GM04504 (cell line): ENCODE results near the gene NGFR.
"Not testable (repeated sequence)": the region's sequence is repeated elsewhere in the genome, so short reads cannot be mapped to it uniquely, and the experiment has no call there.

ENCODE experiments used
- DNase-seq: peaks from one replicate; pipeline ENCODE4 v3.0.0-alpha.2; 2012; ENCODE audit warnings: low read depth

The NGFR gene

DNA sequence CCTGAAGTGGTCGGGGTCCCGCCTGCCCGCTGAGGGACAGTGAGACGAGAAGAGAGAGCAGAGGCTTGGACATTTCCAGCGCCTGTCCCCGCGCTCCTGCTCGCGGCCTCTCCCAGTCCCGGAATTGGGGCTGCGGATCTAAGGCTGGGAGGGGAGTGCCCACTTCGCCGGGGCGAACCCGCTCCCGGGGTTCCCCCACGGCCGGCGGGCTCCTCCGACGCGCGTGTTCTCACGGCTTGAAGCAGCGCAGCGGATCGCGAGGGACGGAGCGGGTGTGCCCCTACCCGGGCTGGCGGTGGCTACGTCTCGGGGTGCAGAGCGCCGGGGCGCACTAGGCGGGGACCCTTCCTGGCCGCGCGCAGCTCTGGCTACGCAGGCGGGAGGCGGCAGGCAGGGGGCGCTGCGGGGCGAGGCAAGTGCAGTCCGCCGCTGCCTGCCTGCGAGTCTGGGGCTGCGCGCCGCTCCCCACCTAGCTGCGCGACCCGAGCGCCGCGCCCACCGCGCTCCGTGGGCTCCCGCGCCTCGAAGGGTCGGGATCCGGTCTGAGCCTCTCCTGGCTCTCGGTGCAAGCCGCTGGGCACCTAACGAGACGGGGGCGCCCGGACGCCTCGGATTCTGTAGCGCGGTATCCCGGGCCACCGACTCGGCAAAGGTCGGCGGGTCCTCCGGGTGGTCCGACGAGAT is 1.2 kb downstream of the NGFR start:
- DNase-seq, result no peak

DNA sequence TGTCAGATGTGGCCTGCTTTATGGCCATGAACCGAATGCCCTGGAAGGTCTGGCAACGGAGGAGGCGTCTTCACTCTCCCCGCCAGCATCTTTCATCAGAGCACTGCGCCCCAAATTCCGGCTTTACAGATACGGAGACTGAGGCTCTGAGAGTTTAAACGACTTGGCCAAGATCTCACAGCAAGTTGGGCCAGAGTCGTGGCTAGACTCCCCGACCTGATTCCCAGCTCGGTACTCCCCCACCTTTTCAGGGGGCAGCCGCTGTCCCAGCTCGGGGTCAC is 1.7 kb downstream of the NGFR start:
- DNase-seq, result no peak

DNA sequence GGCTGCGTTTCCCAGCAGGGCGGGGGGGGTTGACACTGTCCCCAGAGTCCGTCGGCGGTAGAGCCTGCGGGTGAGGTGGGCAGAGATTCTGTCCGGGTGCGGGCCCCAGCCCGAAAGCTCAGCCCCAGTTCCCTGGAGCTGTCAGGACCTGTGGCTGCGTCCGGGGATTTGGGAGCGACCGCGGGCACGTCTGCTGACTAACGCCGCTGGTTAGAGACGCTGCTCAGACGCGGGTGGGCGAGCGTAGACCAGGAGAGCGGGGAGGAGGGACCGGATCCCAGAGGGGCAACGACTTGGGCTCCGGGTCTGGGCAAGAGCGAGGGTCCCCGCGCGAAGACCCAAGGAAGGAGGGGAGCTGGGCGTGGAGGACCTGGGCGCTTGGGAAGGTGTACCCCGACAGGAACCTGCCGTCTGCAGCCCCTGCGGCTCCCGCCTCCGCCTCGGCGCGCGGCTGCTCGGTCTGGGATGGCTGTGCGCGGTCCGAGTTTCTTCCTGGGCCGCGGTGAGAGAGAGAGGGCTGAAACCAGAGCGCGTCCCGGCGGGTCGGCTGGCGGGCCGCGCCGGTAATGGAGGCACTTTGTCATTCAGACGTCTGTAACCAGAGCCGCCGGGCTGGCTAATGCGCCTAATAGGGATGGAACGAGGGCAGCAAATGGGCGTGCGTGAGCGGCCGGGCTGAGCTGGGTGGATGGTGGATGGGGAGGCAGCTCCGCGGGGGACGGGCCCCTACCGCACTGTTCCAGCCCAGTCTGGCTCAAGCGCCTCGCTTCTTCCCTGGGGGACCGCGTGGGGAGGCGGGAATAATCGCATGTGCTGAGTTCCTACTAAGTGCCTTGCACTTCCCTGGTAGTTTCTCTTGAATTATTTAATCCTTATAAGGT is 2.3 kb downstream of the NGFR start:
- no peak for DNase-seq

DNA sequence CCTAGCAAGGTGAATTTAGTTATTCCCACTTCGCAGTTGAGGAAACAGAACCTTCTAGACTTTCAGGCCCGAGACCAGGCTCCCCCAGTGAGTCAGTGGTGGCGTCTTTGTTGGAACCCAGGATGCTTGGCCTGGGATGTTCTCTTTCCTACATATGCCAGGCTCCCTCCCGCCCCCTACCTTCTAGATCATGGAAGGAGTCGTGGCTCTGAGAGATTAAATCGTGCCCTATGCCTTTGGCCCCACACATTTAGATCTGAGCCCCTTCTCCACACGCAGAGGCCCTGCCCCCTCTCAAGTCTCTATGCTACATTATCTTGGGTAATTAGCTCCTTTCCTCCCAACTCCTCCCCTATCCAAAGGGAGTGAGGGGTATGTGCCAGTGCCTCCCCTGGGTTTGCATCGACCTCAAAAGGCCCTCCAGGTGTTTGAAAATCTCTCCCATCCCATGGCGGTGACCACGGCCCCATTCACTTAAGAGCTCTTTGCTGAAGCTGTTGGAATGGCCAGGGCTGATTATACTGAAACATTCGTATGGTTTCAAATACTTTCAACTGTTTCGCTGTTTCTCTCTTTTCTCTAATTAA is 3.0 kb downstream of the NGFR start:
- no peak for DNase-seq

DNA sequence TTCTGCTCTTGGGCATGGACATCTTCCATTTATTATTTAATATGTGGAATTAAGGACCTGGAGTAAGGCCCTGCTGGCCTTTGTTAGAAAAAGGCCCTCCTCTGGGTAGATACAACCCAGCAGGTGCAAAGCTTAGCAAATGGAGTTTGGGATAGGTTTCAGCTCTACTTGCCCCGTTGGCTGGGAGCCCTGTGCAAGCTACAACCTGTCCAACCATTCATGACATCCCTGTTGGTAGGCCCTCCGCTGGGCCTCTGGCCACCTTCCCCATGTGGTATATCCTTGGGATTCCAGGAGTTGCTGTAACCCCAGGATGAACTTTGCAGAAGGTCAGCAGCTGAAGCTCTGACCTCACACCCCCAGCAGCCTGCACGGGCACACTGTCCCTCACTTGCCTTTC is 6.4 kb downstream of the NGFR start:
- DNase-seq, result no peak

DNA sequence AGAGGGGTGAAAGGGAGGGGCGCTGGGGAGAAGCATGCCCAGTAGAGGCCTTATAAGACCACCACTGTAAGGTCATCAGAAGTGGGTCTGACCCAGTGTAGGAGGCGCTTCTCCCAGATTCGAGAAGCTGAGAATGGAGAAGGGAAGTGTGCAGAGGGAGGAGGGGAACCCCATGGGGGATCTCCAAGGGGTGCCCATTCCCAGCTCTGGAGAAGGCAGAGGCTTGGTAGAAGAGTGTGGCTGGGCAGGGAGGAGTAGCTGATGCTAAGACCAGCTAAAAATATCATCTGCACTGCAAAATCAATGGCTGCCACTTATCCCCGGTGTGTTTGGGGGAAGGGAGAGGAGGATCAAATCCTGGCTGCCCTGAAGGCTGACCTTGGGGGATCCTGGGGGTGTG is 7.2 kb downstream of the NGFR start:
- no peak for DNase-seq

DNA sequence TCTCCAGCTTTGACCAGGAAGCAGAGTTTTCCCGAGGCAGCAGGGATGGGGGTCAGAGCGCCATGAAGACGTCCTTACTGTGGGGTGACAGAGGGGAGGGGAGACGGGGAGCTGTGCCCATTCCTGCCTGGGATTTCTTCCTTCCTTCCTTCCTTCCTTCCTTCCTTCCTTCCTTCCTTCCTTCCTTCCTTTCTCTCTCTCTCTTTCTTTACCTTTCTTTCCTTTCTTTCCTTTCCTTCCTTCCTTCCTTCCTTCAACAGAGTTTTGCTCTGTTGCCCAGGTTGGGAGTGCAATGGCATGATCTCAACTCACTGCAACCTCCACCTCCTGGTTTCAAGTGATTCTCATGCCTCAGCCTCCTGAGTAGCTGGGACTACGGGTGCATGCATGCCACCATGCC is 7.6 kb downstream of the NGFR start:
- DNase-seq, result not testable (repeated sequence)

DNA sequence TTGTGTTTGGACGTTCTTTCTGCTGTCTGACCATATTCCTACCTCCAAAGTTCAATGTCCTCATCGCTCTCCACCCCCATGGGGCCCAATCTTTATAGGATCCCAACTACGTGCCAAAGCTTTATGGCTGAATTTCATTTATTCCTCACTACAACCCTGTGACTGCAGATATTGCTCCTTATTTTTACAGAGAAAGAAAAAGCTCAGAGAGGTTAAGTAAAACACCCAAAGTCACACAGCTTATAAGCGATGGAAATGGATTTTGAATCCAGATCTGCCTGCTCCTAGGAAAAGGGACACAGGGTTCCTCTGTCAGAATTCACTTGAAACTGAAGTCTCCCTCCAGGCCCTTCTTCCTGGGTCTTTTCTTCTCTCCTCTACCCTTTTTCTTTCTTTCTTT is 9.3 kb downstream of the NGFR start:
- DNase-seq, result no peak

DNA sequence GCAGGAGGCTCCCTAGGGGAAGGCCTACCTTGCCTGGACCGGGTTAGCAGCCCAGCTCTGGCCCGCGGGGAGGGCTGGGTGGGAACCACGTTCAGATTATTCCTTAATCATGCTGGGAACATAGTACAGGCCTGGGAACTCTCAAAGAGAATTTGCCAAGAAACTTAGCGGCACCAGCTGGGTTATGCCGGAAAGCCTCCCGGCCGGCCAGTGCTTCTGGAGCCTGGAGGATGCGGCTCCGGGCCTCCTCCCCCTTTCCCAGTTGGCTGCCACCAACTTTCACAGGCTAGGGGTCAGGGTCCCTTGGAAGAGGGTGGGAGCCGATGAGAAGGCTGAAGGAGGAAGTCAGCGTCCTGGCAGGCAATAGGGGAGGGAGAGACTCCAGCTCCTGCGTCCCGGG is 10.8 kb downstream of the NGFR start:
- DNase-seq, result no peak

DNA sequence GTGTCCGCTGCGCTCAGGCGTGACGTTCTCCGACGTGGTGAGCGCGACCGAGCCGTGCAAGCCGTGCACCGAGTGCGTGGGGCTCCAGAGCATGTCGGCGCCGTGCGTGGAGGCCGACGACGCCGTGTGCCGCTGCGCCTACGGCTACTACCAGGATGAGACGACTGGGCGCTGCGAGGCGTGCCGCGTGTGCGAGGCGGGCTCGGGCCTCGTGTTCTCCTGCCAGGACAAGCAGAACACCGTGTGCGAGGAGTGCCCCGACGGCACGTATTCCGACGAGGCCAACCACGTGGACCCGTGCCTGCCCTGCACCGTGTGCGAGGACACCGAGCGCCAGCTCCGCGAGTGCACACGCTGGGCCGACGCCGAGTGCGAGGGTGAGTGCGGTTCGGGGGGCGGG is 11.2 kb downstream of the NGFR start:
- no peak for DNase-seq

DNA sequence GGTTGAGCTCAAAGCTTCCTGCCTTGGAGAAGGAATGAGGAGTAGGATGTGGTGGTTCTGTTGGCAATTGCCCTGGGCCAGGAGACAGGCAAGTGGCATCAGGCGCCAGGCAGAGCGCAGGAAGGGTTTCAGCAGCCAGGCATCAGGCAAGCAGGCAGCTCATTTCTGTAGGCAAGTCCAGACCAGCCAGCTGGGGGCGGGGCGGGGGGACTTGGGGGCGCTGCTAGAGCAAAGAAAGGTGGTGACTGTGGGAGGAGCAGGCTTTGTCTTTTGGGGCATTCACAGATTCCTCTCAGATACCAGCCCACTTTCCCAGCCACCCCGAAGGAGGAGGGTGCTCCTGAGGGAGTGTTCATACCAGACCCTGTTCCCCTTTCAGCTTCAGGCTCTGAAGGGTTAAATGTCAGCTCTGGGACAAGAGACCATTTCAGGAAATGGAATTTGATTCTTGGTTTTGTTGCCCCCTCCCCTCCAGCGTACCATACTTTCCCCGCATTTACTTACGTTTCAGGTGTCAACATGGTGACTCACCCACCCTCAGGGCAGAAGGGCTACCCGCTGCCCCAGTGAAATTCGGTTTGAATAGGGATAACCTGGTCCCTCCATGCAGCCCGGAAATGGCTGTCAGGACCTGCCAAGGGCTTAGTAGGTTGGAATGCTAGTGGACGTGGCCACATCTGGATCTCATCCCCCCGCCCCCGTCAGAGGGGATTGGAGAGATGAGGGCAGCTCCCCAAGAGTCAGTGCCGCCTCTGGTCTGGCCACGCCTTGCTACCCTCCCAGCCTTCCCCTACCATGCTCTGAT is 13.2 kb downstream of the NGFR start:
- DNase-seq, result no peak

DNA sequence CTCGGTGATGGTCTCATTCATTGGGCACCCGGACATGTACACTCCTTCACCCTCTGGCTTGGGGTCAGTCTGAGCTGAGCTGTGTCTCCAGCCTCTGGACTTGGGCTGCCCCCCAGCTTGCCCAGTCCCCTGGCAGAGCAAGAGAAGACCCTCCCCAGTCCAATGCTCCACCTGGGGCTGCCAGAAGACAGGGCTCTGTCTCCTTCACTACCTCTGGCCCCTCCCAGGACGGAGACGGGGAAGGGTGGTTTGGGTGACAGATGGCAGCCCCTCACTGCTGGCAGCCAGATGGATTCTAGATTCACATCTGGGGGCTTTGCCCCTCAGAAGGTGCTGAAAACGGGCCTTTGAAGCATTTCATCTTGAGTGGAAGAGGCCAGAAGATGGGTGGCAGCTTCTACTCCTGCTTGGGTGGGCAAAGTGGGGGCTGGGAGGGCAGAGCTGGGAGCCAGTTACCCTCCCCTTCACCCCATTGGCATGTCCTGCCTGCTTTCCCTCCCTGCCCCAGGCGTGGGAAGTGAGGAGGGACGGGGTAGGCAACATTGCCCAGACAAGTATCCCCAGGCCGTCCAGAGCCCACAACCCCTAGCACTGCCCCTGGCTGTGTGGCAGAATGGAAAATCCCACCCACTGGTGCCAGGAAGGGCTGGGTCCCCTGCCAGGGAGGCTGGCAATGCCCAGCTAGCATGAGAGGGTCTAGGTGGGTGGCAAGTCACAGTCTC is 13.9 kb downstream of the NGFR start:
- no peak for DNase-seq

DNA sequence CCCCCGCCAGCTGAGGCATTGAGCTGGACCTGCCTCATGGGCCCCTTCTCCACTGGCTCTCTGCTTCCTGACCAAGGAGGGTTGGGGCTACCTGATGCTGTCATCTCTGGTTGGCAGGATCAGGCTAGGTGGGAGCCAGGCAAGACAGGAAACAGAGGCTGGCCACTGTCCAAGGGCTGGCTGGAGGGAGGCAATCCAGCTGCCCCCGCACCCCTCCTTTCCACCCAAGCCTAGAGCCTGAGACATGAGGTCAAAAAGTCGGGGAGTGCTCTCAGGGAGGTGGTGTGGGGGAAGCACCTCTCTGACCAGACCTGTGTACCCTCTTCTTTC is 14.5 kb downstream of the NGFR start:
- no peak for DNase-seq

DNA sequence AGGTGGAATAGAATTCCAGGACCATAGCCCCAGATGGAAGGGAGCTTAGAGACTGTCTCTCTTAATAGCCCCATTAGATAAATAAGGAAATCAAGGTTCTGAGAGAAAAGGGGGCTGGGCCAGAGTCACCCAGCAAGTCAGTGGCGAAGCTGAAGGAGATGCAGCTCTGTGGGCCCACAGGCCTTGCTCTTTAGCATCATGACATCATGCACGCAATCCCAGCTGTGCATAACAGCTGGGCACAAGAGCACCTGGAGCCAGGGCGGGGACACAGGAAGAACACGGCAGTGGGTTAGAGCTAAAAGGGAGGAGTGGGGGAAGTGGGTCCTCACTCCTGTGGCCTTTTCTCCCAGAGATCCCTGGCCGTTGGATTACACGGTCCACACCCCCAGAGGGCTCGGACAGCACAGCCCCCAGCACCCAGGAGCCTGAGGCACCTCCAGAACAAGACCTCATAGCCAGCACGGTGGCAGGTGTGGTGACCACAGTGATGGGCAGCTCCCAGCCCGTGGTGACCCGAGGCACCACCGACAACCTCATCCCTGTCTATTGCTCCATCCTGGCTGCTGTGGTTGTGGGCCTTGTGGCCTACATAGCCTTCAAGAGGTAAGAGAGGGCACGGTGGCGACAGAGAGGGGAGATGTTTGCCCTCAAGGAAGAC is 15.1 kb downstream of the NGFR start:
- no peak for DNase-seq

DNA sequence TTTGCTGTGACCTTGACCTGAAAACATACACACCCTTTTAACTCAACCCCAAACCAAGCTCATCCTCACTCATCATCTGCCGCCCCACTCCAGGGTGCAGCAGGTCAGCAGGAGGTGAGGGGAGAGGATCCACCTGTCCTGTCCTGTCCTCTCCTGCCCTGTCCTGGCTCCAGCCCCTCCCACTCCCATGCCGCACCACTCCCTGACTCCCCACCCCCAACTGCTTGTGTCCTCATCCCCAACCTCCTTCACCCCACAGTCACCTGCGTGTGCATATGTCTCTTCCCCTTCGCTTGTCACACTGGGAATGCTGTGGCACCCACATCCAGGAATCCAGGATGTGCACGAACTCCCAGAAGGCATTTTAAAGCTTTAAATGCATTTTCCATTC is 15.6 kb downstream of the NGFR start:
- no peak for DNase-seq

DNA sequence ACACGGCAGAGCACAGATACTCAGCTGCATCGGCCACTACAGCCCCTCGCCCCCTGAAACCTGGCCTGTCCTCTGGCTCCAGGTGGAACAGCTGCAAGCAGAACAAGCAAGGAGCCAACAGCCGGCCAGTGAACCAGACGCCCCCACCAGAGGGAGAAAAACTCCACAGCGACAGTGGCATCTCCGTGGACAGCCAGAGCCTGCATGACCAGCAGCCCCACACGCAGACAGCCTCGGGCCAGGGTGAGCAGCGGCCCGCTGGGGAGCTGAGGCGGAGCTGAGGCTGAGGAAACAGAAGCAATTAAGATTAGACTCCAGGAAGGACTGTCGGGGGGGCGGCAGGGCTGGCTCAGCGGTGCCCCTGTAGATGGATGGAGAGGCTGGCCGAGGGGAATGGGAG is 16.7 kb downstream of the NGFR start:
- DNase-seq, result no peak

DNA sequence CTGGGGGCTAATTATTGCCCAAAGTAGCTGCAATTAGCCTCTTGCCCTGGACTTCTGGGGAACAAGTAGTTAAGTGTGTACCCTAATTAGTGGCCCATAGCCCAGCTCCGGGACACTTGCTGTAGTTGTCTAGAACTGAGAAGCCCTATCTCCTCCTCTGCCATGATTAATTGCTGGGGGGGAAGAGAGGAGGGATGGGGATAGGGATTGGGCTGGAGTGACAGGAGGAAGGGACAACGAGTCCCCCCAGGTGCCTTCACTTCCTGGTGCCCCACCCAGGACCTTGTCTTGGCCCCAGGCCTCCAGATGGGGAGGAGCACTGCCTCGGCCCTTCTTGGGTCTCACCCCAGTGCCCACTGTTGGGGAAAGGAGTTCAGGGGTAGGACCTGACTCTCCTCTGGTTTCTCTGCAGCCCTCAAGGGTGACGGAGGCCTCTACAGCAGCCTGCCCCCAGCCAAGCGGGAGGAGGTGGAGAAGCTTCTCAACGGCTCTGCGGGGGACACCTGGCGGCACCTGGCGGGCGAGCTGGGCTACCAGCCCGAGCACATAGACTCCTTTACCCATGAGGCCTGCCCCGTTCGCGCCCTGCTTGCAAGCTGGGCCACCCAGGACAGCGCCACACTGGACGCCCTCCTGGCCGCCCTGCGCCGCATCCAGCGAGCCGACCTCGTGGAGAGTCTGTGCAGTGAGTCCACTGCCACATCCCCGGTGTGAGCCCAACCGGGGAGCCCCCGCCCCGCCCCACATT is 17.4 kb downstream of the NGFR start:
- DNase-seq, result no peak

DNA sequence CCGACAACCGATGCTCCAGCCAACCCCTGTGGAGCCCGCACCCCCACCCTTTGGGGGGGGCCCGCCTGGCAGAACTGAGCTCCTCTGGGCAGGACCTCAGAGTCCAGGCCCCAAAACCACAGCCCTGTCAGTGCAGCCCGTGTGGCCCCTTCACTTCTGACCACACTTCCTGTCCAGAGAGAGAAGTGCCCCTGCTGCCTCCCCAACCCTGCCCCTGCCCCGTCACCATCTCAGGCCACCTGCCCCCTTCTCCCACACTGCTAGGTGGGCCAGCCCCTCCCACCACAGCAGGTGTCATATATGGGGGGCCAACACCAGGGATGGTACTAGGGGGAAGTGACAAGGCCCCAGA is 17.9 kb downstream of the NGFR start:
- DNase-seq, result no peak

DNA sequence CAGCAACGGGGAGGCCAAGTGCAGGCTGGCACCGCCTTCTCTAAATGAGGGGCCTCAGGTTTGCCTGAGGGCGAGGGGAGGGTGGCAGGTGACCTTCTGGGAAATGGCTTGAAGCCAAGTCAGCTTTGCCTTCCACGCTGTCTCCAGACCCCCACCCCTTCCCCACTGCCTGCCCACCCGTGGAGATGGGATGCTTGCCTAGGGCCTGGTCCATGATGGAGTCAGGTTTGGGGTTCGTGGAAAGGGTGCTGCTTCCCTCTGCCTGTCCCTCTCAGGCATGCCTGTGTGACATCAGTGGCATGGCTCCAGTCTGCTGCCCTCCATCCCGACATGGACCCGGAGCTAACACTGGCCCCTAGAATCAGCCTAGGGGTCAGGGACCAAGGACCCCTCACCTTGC is 18.5 kb downstream of the NGFR start:
- DNase-seq, result no peak

DNA sequence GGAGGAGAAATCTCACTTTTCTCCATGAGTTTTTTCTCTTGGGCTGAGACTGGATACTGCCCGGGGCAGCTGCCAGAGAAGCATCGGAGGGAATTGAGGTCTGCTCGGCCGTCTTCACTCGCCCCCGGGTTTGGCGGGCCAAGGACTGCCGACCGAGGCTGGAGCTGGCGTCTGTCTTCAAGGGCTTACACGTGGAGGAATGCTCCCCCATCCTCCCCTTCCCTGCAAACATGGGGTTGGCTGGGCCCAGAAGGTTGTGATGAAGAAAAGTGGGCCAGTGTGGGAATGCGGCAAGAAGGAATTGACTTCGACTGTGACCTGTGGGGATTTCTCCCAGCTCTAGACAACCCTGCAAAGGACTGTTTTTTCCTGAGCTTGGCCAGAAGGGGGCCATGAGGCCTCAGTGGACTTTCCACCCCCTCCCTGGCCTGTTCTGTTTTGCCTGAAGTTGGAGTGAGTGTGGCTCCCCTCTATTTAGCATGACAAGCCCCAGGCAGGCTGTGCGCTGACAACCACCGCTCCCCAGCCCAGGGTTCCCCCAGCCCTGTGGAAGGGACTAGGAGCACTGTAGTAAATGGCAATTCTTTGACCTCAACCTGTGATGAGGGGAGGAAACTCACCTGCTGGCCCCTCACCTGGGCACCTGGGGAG is 19.1 kb downstream of the NGFR start:
- DNase-seq, result no peak
